Liver (tissue), 9 donors: ENCODE data around the gene ATP6V1G1. TPM values are rescaled to one million over a fixed set of nuclear protein-coding genes. Genes with fewer than 3 reads are reported as not detected.

Experiments
- DNase-seq: peaks from one replicate; pipeline ENCODE4 v3.0.0-alpha.2; 2017; ENCODE audit warnings: low spot score
- H3K27ac ChIP-seq, 2 donors: one replicate each; pipeline ENCODE4 v1.7.0; 2013; ENCODE audit warnings: inconsistent platforms in 2 of 2, low read length in 2 of 2, control low read depth in 1 of 2, low read depth in 1 of 2, mild to moderate bottlenecking in 1 of 2
- H3K27me3 ChIP-seq, 4 donors: one replicate each; pipeline versions ENCODE4 v1.6.1 to v1.7.0; 2013; ENCODE audit warnings: low read length in 3 of 4, inconsistent platforms in 1 of 4, mild to moderate bottlenecking in 1 of 4, moderate library complexity in 1 of 4; ENCODE audit not compliant: control insufficient read depth in 4 of 4, insufficient read depth in 4 of 4
- H3K36me3 ChIP-seq, 4 donors: one replicate each; pipeline versions ENCODE4 v1.6.1 to v1.7.0; 2013; ENCODE audit warnings: low read length in 3 of 4, mild to moderate bottlenecking in 3 of 4, low read depth in 1 of 4, moderate library complexity in 1 of 4; ENCODE audit not compliant: control insufficient read depth in 4 of 4, insufficient read depth in 3 of 4
- H3K4me1 ChIP-seq, 4 donors: one replicate each; pipeline versions ENCODE4 v1.6.1 to v1.7.0; 2013; ENCODE audit warnings: low read length in 3 of 4, mild to moderate bottlenecking in 3 of 4, moderate library complexity in 1 of 4; ENCODE audit not compliant: control insufficient read depth in 4 of 4, insufficient read depth in 4 of 4
- H3K4me3 ChIP-seq, 3 donors: one replicate each; pipeline versions ENCODE4 v1.6.1 to v1.7.0; 2013; ENCODE audit warnings: low read length in 3 of 3, control low read depth in 1 of 3, low read depth in 1 of 3, mild to moderate bottlenecking in 1 of 3
- H3K9ac ChIP-seq, 2 donors: one replicate each; pipeline ENCODE4 v1.7.0; 2013; ENCODE audit warnings: low read length in 2 of 2, mild to moderate bottlenecking in 2 of 2, moderate library complexity in 2 of 2, control low read depth in 1 of 2, low read depth in 1 of 2
- H3K9me3 ChIP-seq, 4 donors: one replicate each; pipeline versions ENCODE4 v1.6.1 to v1.7.0; 2013; ENCODE audit warnings: low read length in 3 of 4; ENCODE audit not compliant: control insufficient read depth in 4 of 4
- ATF3 ChIP-seq: IDR thresholded peaks from 2 replicates; pipeline ENCODE4 v1.6.1; 2016; ENCODE audit warnings: antibody characterized with exemption
- CTCF ChIP-seq: fragments of 150-350 bp; IDR thresholded peaks from 2 replicates; pipeline ENCODE4 v1.5.1; 2017; ENCODE audit warnings: improper control_type of control experiment, low read depth, low read length; ENCODE audit not compliant: missing input control
- EGR1 ChIP-seq, 2 donors: IDR thresholded peaks; 2 replicates each; pipeline ENCODE4 v1.6.1; 2016 to 2018; ENCODE audit warnings: antibody characterized with exemption in 2 of 2, low read depth in 2 of 2
- FOXA1 ChIP-seq: IDR thresholded peaks from 2 replicates; pipeline ENCODE4 v1.6.1; 2016; ENCODE audit warnings: antibody characterized with exemption
- FOXA2 ChIP-seq: IDR thresholded peaks from 2 replicates; pipeline ENCODE4 v1.6.1; 2016; ENCODE audit warnings: antibody characterized with exemption
- GABPA ChIP-seq, 2 donors: IDR thresholded peaks in 1 of 2; conservative IDR thresholded peaks in 1 of 2; 2 replicates each; pipeline ENCODE4 v1.6.1; 2016; ENCODE audit warnings: antibody characterized with exemption in 2 of 2, mild to moderate bottlenecking in 1 of 2, moderate library complexity in 1 of 2
- HNF4A ChIP-seq, 2 donors: conservative IDR thresholded peaks; 2 replicates each; pipeline ENCODE4 v1.6.1; 2016; ENCODE audit warnings: antibody characterized with exemption in 2 of 2, mild to moderate bottlenecking in 2 of 2
- HNF4G ChIP-seq: IDR thresholded peaks from 2 replicates; pipeline ENCODE4 v1.6.1; 2016; ENCODE audit warnings: antibody characterized with exemption
- JUND ChIP-seq, 2 donors: IDR thresholded peaks; 2 replicates each; pipeline ENCODE4 v1.6.1; 2016; ENCODE audit warnings: antibody characterized with exemption in 2 of 2
- MAX ChIP-seq: IDR thresholded peaks from 2 replicates; pipeline ENCODE4 v1.6.1; 2016; ENCODE audit warnings: antibody characterized with exemption
- NR2F2 ChIP-seq: IDR thresholded peaks from 2 replicates; pipeline ENCODE4 v1.6.1; 2016; ENCODE audit warnings: antibody characterized with exemption
- RAD21 ChIP-seq, 2 donors: IDR thresholded peaks; 2 replicates each; pipeline ENCODE4 v1.6.1; 2016; ENCODE audit warnings: antibody characterized with exemption in 2 of 2, mild to moderate bottlenecking in 2 of 2
- REST ChIP-seq: IDR thresholded peaks from 2 replicates; pipeline ENCODE4 v1.6.1; 2016; ENCODE audit warnings: antibody characterized with exemption, mild to moderate bottlenecking
- RXRA ChIP-seq, 2 donors: IDR thresholded peaks; 2 replicates each; pipeline ENCODE4 v1.6.1; 2017 to 2018; ENCODE audit warnings: antibody characterized with exemption in 2 of 2, mild to moderate bottlenecking in 1 of 2
- SP1 ChIP-seq: IDR thresholded peaks from 2 replicates; pipeline ENCODE4 v1.6.1; 2018; ENCODE audit warnings: antibody characterized with exemption, mild to moderate bottlenecking
- TAF1 ChIP-seq: conservative IDR thresholded peaks from 2 replicates; pipeline ENCODE4 v1.6.1; 2016; ENCODE audit warnings: antibody characterized with exemption, mild to moderate bottlenecking
- YY1 ChIP-seq: IDR thresholded peaks from 2 replicates; pipeline ENCODE4 v1.6.1; 2016; ENCODE audit warnings: antibody characterized with exemption, mild to moderate bottlenecking
- ZBTB33 ChIP-seq: IDR thresholded peaks from 2 replicates; pipeline ENCODE4 v1.6.1; 2016; ENCODE audit warnings: antibody characterized with exemption
- WGBS: extraction: QIAGEN DNeasy Blood & Tissue Kit; methylation state at CpG from one replicate; pipeline ENCODE4 v1.1.7; 2013; 5-methylcytosine and 5-hydroxymethylcytosine counted together
- polyA plus RNA-seq, 2 donors: library from polyadenylated mRNA; stranded (reverse) in 1 of 2; unstranded in 1 of 2; fragments of 200-250 nt in 1 of 2; fragments of >200 nt in 1 of 2; fragmentation: Nextera tagmentation in 1 of 2; extraction: Ambion mirVana in 1 of 2; gene quantifications; one replicate each; pipeline versions ENCODE4 v1.2.1 to v1.2.3, GENCODE V29; 2013 to 2015
- total RNA-seq, 2 donors: library from RNA; depleted of rRNA; stranded (reverse); fragments of >200 nt; gene quantifications; one replicate each; pipeline ENCODE4 v1.2.3, GENCODE V29; 2014
- donor health status: healthy.
- donor health status: healthy.
- donor health status: healthy.
- donor health status: healthy.
- donor health status: healthy.

ATP6V1G1 gene
- total and polyA plus RNA-seq, 4 donors: 41.4 to 152 (median 75.7) TPM

- H3K4me1 ChIP-seq: peaks cover 0 to 19% (median 6%) of the 10 kb centered on the region in 4 donors
- H3K9ac ChIP-seq: peak overlapping the region in 1 of 2 donors; percentile 68
- H3K27me3 ChIP-seq: no peaks in the 10 kb centered on the region
- DNase-seq: no peak
- peak overlapping the region in 1 of 3 donors; percentile 87 for H3K4me3 ChIP-seq
- H3K9me3 ChIP-seq: no peaks in the 10 kb centered on the region
- H3K27ac ChIP-seq: no peak overlapping the region
- no peak for TF ChIP-seq ZBTB33
- TF ChIP-seq EGR1 (IDR thresholded peaks at IDR 0.05; ENCODE audit: low read depth in 2 of 2): no peak
- no peak for TF ChIP-seq CTCF
- no peak for TF ChIP-seq FOXA2
- TF ChIP-seq TAF1: no peak
- no peak for TF ChIP-seq FOXA1
- TF ChIP-seq YY1: no peak
- no peak for TF ChIP-seq JUND (IDR thresholded peaks at IDR 0.05)
- no peak for TF ChIP-seq MAX
- TF ChIP-seq NR2F2: no peak
- no peak for TF ChIP-seq HNF4G
- TF ChIP-seq SP1: no peak
- no peak for TF ChIP-seq RXRA (IDR thresholded peaks at IDR 0.05)
- TF ChIP-seq GABPA (IDR thresholded peaks at IDR 0.05 in 1 of 2, conservative IDR thresholded peaks at IDR 0.05 in 1 of 2): no peak
- no peak for TF ChIP-seq ATF3
- WGBS: 70% methylated on average over 4 of the region's 4 CpGs
- no peaks in the 10 kb centered on the region for H3K36me3 ChIP-seq
These were observed 24.8 kb downstream of the ATP6V1G1 start for GRCh38 chr9:114612272-114612923.

- peaks cover 0 to 19% (median 6%) of the 10 kb centered on the region in 4 donors for H3K4me1 ChIP-seq
- 89% methylated on average over 7 of the region's 7 CpGs for WGBS
- no peak overlapping the region for H3K4me3 ChIP-seq
These were observed 25.5 kb downstream of the ATP6V1G1 start for GRCh38 chr9:114613087-114613486.

More at GRCh38 chr9:114613087-114613486, 25.5 kb downstream of the ATP6V1G1 start:
- Histone ChIP-seq H3K9me3 (no peaks in the 10 kb centered on the region), H3K27ac (no peak overlapping the region), H3K36me3 (no peaks in the 10 kb centered on the region), H3K9ac (no peak overlapping the region), H3K27me3 (no peaks in the 10 kb centered on the region)
- DNase-seq: no peak
- no peak for TF ChIP-seq SP1
- no peak for TF ChIP-seq YY1
- no peak for TF ChIP-seq REST
- no peak for TF ChIP-seq EGR1 (IDR thresholded peaks at IDR 0.05; ENCODE audit: low read depth in 2 of 2)
- TF ChIP-seq TAF1: no peak
- TF ChIP-seq RAD21 (IDR thresholded peaks at IDR 0.05): no peak
- TF ChIP-seq HNF4A (conservative IDR thresholded peaks at IDR 0.05): no peak
- TF ChIP-seq MAX: no peak
